Fibroblast of lung (primary cell): ENCODE data around the gene DEFB116. TPM values are rescaled to one million over a fixed set of nuclear protein-coding genes. Genes with fewer than 3 reads are reported as not detected.
"Not testable (repeated sequence)": the region's sequence is repeated elsewhere in the genome, so short reads cannot be mapped to it uniquely, and the experiment has no call there.

ENCODE experiments used
- DNase-seq, 2 donors: peaks; one replicate each; pipeline versions ENCODE4 v3.0.0 to v3.0.0-alpha.2; 2010; ENCODE audit warnings: low read depth in 2 of 2
- H2AFZ ChIP-seq: 2 replicates; pipeline ENCODE4 v1.5.1; 2012; ENCODE audit warnings: low read length, control low read depth, inconsistent platforms
- H3K27ac ChIP-seq: 2 replicates; pipeline ENCODE4 v1.5.1; 2011; ENCODE audit warnings: low read length, control low read depth; ENCODE audit not compliant: insufficient read depth
- H3K27me3 ChIP-seq: 2 replicates; pipeline ENCODE4 v1.5.1; 2011; ENCODE audit warnings: mild to moderate bottlenecking, low read length; ENCODE audit not compliant: control insufficient read depth, insufficient read depth
- H3K36me3 ChIP-seq: 2 replicates; pipeline ENCODE4 v1.5.1; 2011; ENCODE audit warnings: low read length; ENCODE audit not compliant: control insufficient read depth, insufficient read depth
- H3K4me1 ChIP-seq: 2 replicates; pipeline ENCODE4 v1.5.1; 2011; ENCODE audit warnings: low read length; ENCODE audit not compliant: control insufficient read depth, insufficient read depth; ENCODE audit errors: extremely low read depth
- H3K4me2 ChIP-seq: 2 replicates; pipeline ENCODE4 v1.5.1; 2011; ENCODE audit warnings: low read length, control low read depth; ENCODE audit not compliant: insufficient read depth; ENCODE audit errors: extremely low read depth
- H3K4me3 ChIP-seq, 4 experiments: fragments of 200-600 bp in 1 of 4; sonication (generic) in 1 of 4; replicated peaks in 1 of 4; 2 replicates each; pipeline ENCODE4 v1.5.1; 2011 to 2016; ENCODE audit warnings: low read length in 4 of 4, low read depth in 3 of 4, mild to moderate bottlenecking in 3 of 4, control low read depth in 2 of 4, inconsistent platforms in 1 of 4, mixed read lengths in 1 of 4; ENCODE audit not compliant: insufficient read depth in 1 of 4; ENCODE audit errors: control extremely low read depth in 1 of 4
- H3K79me2 ChIP-seq: 2 replicates; pipeline ENCODE4 v1.5.1; 2012; ENCODE audit warnings: mild to moderate bottlenecking, low read length, inconsistent platforms; ENCODE audit not compliant: control insufficient read depth, insufficient read depth
- H3K9ac ChIP-seq: 2 replicates; pipeline ENCODE4 v1.5.1; 2011; ENCODE audit warnings: mild to moderate bottlenecking, low read length, control low read depth; ENCODE audit not compliant: insufficient read depth
- H3K9me3 ChIP-seq: 2 replicates; pipeline ENCODE4 v1.5.1; 2012; ENCODE audit warnings: low read depth, low read length; ENCODE audit not compliant: control insufficient read depth, insufficient read depth
- H4K20me1 ChIP-seq: 2 replicates; pipeline ENCODE4 v1.5.1; 2011; ENCODE audit warnings: low read length; ENCODE audit not compliant: control insufficient read depth, insufficient read depth; ENCODE audit errors: extremely low read depth
- CTCF ChIP-seq, 2 donors: IDR thresholded peaks in 1 of 2; conservative IDR thresholded peaks in 1 of 2; 1 replicate in 1 of 2; 2 replicates in 1 of 2; pipeline ENCODE4 v1.5.1; 2011 to 2012; ENCODE audit warnings: low read length in 2 of 2, control low read depth in 1 of 2, inconsistent platforms in 1 of 2, low read depth in 1 of 2, mild to moderate bottlenecking in 1 of 2
- EZH2 ChIP-seq: IDR thresholded peaks from 2 replicates; pipeline ENCODE4 v1.5.1; 2012; ENCODE audit warnings: low read length, control low read depth, mild to moderate bottlenecking; ENCODE audit errors: missing control alignments
- polyA plus RNA-seq, 2 donors: library from polyadenylated mRNA; depleted of rRNA in 1 of 2; stranded (reverse) in 1 of 2; unstranded in 1 of 2; fragments of >200 nt; gene quantifications; 2 replicates each; pipeline ENCODE4 v1.2.1, GENCODE V29; 2011 to 2012; ENCODE audit warnings: missing spikeins in 1 of 2
- total RNA-seq: library from RNA; depleted of rRNA; stranded (reverse); fragments of >200 nt; gene quantifications from 2 replicates; pipeline ENCODE4 v1.2.1, GENCODE V29; 2014

Gene DEFB116
- total and polyA plus RNA-seq, 2 donors (not counting 1 experiment from before 2014, with no cell fraction given), result not detected

GRCh38 chr20:31330893-31331292, 22.5 kb upstream of the DEFB116 start:
- Histone ChIP-seq H3K27me3 (no peaks in the 10 kb centered on the region), H3K4me1 (no peaks in the 10 kb centered on the region), H3K27ac (no peak overlapping the region), H3K4me3 (no peak overlapping the region), H2AFZ (no peak overlapping the region), H3K36me3 (no peaks in the 10 kb centered on the region), H3K79me2 (no peaks in the 10 kb centered on the region), H3K4me2 (no peak overlapping the region), H3K9me3 (no peaks in the 10 kb centered on the region), H3K9ac (no peak overlapping the region), H4K20me1 (no peaks in the 10 kb centered on the region)
- no peak for TF ChIP-seq EZH2
- TF ChIP-seq CTCF (conservative IDR thresholded peaks at IDR 0.05 in 1 of 2, IDR thresholded peaks at IDR 0.05 in 1 of 2; ENCODE audit: low read depth in 1 of 2, low read length in 2 of 2), result no peak
- no peak for DNase-seq

GRCh38 chr20:31322504-31322903, 14.1 kb upstream of the DEFB116 start:
- H3K27me3 ChIP-seq, result no peaks in the 10 kb centered on the region
- TF ChIP-seq CTCF (conservative IDR thresholded peaks at IDR 0.05 in 1 of 2, IDR thresholded peaks at IDR 0.05 in 1 of 2; ENCODE audit: low read depth in 1 of 2, low read length in 2 of 2) (no peak), EZH2 (no peak)
- no peaks in the 10 kb centered on the region for H4K20me1 ChIP-seq
- H3K9ac ChIP-seq, result no peak overlapping the region
- no peaks in the 10 kb centered on the region for H3K9me3 ChIP-seq
- no peak overlapping the region for H3K4me3 ChIP-seq
- H2AFZ ChIP-seq, result no peak overlapping the region
- no peaks in the 10 kb centered on the region for H3K4me1 ChIP-seq
- no peaks in the 10 kb centered on the region for H3K36me3 ChIP-seq
- H3K27ac ChIP-seq, result no peak overlapping the region
- no peaks in the 10 kb centered on the region for H3K79me2 ChIP-seq
- DNase-seq, result no peak
- no peak overlapping the region for H3K4me2 ChIP-seq

GRCh38 chr20:31284964-31285363, 23.4 kb downstream of the DEFB116 start:
- H2AFZ ChIP-seq, H3K4me2 ChIP-seq, H3K4me3 ChIP-seq, H3K27ac ChIP-seq, H3K36me3 ChIP-seq, H3K9ac ChIP-seq, H3K9me3 ChIP-seq, DNase-seq, H3K27me3 ChIP-seq, H4K20me1 ChIP-seq, H3K79me2 ChIP-seq, H3K4me1 ChIP-seq: not testable (repeated sequence)

GRCh38 chr20:31278178-31278577, 30.2 kb downstream of the DEFB116 start:
- no peak for DNase-seq

More at GRCh38 chr20:31278178-31278577, 30.2 kb downstream of the DEFB116 start:
- no peak overlapping the region for H2AFZ ChIP-seq
- H3K27me3 ChIP-seq, result no peaks in the 10 kb centered on the region
- no peak for TF ChIP-seq CTCF (conservative IDR thresholded peaks at IDR 0.05 in 1 of 2, IDR thresholded peaks at IDR 0.05 in 1 of 2; ENCODE audit: low read depth in 1 of 2, low read length in 2 of 2)
- TF ChIP-seq EZH2, result no peak
- H3K4me3 ChIP-seq, result no peak overlapping the region
- no peaks in the 10 kb centered on the region for H3K9me3 ChIP-seq
- H3K36me3 ChIP-seq, result no peaks in the 10 kb centered on the region
- no peak overlapping the region for H3K27ac ChIP-seq
- no peaks in the 10 kb centered on the region for H4K20me1 ChIP-seq
- no peak overlapping the region for H3K4me2 ChIP-seq
- no peak overlapping the region for H3K9ac ChIP-seq
- H3K4me1 ChIP-seq, result no peaks in the 10 kb centered on the region
- no peaks in the 10 kb centered on the region for H3K79me2 ChIP-seq
